GM18499 (cell line): ENCODE results near the gene RNF207.

Source experiments
- ATAC-seq: cut with Tn5 transposase; IDR thresholded peaks from one replicate; pipeline ENCODE4 v1.9.1; 2021; ENCODE audit warnings: moderate number of reproducible peaks; ENCODE audit not compliant: insufficient read depth, unreplicated experiment

The RNF207 gene, protein sequence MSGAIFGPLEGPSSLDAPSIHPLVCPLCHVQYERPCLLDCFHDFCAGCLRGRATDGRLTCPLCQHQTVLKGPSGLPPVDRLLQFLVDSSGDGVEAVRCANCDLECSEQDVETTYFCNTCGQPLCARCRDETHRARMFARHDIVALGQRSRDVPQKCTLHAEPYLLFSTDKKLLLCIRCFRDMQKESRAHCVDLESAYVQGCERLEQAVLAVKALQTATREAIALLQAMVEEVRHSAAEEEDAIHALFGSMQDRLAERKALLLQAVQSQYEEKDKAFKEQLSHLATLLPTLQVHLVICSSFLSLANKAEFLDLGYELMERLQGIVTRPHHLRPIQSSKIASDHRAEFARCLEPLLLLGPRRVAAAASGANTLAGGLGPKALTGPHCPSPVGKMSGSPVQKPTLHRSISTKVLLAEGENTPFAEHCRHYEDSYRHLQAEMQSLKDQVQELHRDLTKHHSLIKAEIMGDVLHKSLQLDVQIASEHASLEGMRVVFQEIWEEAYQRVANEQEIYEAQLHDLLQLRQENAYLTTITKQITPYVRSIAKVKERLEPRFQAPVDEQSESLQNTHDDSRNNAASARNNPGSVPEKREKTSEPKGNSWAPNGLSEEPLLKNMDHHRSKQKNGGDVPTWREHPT

DNA sequence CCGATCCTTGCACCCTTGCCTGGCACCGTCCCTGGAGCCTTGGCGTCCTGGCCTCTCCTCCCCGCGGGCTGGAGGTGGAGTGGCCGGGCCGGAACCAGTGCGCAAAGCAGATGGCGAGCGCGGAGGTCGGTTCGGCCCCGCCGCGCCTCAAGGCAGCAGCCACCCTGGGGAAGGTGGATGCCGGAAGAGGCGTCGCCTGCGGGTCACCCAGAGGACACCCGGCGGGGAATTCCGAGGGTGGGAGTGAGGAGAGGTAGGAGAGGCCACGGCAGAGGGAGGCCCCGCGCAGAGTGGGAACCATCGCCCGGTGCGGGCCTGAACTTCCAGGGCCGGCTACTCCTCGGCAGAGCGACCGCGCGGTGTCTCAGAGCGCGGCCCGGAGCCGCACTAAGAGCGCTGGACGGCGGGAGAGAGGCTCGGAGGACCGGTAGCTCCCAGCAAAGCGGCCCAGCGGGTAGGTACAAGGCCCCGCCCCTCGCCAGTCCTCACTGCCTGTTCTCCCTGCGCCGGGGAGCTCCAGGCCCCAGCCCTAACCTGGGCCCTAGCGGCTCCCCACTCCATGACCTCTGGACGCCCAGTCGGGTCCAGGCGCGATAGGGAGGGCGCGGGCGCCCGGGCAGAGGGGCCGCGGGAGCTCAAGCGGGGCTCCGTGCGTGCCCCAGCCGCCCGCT is at the start of gene RNF207:
RNF207 (plus strand) TSS at position 271 of the 671 bp plus-strand sequence. CDS start 417 bp downstream, outside the sequence.
- no peak for ATAC-seq

DNA sequence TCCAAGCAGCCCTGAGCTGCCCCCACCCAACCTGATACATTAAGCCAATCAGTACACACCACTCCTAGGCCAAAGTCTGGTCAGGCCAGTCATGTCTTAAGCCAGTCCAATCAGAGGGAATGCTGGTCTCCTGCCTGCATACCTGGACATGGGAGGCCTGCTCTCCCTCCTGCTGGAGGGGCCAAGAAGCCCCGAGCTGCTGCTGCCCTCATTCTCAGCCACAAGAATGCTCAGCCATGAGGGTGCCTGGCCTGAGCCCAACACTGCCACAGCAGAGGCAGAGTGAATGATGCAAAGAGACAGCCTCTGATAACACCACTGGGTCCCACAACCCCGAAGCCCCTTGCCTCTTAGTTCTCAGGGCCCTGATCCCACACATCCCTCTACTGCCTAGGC is 48.8 kb upstream of the RNF207 start:
- no peak for ATAC-seq

DNA sequence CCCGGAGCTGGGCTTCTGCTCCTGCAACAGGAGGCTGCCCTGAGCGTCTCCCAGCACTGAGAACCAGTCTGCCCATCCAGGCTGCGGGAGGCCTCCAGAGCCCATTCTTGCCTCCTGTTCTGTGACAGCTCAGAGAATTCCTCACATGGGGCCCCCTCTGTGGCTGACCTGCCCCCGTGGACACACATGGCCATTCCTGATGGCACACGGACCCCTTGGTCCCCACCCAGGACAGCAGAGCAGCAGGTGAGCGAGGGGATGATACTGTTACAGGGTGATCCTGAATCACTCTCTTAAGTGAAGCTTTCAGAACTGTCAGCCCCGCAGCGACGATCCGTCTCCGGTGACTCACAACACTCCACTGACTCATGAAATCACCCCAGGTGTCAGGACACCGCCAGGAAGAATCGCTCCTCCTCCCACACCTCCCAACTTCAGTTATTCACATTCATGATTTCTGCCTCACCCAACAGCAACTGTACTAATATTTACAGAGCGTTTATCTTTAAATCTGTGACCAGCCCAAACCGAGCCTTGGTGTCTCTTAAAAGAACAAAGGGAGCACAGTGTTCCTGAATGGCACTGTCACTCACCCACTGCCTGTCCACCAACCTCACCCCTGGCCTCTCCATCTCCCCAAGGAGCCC is 48.3 kb upstream of the RNF207 start:
- no peak for ATAC-seq

DNA sequence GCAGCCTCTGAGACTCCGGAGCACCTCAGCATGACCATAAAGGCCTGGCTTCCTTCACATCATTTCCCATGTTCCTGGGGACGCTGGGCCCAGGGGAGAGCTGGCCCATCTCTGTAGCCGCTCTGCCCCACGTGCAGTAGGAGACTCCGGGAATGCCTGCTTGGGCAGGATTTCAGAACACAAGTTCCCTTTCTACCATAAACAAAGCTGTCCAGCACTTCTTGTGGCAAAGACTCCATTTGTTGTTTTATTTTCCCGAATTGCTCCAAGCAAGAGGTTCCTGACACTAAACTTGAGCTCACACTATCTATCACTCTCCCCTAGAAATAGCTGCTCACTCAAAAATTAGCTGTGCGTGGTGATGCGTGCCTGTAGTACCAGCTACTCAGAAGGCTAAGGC is 47.7 kb upstream of the RNF207 start:
- ATAC-seq, result no peak

DNA sequence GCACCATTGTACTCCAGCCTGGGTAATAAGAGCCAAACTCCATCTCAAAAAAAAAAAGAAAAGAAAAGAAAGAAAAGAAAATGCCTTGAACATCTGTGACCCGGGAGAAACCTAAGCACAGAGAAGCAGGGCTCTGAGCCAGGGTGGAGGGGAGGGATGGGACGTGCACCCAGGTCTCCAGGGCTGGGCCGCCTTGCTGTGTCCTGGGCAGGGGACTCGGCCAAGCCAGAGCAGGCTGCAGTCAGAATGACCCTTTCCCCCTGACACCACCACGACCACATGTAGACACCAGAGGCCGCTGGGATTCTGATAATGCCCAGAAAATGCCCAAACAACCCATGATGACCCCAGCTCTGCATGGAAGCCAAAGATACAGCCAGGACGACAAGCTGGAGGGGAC is 43.6 kb upstream of the RNF207 start:
- ATAC-seq, result no peak

DNA sequence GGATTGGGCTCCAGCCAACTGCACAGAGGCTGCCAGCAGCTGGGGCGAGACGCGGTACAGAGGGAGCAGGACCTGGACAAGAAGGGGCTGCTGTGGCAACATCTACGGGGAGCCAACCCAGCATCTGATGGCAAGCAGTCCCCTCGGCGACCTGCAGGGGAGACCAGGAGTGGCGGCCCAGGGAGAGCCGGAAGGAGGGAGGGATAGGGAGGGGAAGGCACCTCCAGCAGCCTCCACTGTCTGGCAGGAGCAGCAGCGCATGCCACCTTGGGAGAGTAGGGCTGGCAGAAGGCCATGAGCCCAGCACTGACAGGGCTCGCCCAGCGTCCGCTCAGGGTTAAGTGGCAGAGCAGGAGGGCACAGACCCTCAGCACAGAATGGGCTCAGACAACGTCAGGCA is 43.1 kb upstream of the RNF207 start:
- no peak for ATAC-seq

DNA sequence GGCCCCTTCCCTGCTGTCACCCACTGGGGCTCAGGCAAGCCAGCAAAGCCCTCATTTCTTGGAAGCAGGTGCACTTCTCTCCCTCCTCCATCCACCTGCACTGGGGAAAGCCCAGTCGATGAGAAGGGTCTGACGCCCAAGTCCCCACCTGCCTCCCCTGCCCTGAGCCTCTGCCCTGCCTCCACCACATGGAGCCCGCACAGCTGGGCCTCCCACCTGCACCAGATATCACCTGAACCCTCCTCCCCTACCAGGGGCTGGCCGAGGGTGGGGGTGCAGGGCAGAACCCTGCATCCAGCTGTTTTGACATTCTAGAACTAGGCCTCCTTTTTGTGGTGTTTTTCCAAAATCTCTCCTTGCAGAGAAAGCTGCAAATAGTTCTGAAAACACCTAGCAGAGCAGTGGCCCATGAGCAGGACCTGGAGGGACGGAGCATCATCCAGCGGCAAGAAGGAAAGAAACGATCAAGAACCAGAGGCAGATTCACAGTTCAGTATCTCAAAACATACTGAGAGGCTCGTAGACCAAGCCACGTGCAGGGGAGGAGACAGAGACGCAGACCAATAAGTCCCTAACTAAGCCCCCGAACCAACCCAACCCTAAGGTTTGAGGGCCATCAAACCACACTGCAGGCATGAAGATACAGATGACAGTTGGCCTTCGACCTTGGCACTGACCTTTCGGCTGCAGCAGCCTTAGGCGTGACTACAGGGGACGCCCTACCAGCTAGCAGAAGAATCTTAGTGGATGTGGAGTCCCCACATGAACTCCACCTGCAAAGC is 42.5 kb upstream of the RNF207 start:
- no peak for ATAC-seq

DNA sequence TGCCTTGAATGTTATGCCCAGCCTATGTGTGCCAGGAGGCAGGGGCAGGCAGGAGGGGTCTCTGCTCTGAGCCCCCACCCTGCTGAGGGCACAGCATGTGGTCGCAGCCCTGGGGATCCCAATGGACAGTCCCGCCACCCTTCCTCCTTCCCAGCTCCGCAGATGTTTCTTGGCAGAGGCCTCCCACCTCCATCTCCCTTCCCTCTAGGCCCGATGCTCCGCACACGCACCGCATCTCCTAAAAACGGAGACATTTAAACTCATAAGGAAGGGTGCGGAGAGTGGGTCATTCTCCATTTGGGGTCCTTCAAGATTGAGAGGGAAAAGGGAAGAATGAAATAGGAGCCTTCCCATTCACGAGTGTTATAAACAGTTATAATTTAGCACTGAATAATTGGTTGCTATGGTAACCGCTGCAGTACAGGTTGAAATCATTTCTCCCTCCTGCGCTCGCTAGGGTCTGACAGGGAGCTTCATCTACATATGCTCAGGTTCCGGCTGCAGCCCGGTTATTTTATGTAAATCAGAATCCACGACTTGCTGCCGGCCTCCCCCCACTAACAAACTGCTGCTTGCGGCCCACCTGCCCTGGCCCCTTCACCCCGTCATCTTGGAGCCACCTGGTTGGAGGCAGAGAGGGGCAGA is 41.8 kb upstream of the RNF207 start:
- ATAC-seq, result no peak

DNA sequence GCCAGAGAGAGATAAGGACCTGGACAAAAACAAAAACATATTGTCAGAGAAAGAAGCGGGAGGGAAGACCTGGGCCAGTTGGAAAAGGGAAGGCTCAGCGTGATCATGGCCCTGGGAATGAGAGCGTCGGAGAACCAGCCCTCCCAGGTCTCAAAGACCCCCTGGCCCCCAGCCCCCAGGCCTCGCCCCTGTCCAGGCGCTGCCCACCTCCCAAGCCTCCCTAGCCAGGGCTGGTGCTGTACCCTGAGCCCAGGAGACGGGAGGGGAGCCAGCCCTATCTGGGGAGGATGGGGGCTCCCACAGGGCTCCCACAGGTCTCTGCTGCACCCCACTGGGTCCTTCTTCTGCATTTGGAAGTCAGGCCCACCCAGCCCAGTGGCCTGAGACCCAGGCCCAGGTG is 40.9 kb upstream of the RNF207 start:
- ATAC-seq, result no peak

DNA sequence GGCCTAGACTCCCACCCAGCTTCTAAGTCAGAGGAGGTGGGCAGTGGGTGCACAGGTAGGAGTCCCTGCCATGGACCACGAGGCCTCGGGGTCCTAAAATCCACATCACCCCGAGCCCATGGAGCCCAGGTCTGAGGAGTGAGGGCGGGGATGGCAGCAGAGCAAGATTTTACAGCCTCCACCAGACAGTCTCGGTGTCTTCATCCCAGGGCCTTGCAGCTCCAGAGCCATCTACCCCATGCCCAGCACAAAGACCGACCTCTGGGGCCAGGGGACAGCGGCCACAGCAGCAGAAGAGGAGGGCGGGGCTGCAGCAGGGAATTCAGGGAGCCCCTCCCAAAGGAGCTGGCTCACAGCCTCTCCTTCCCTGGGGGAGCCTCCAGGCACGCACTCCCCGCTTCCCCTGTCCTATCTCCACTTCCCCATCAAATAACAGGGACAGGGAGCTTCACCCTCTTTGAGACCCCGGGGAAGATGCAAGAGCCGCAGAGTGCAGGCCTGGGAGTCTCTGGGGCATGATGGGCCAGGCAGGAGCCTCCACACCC is 40.4 kb upstream of the RNF207 start:
- ATAC-seq, result no peak

DNA sequence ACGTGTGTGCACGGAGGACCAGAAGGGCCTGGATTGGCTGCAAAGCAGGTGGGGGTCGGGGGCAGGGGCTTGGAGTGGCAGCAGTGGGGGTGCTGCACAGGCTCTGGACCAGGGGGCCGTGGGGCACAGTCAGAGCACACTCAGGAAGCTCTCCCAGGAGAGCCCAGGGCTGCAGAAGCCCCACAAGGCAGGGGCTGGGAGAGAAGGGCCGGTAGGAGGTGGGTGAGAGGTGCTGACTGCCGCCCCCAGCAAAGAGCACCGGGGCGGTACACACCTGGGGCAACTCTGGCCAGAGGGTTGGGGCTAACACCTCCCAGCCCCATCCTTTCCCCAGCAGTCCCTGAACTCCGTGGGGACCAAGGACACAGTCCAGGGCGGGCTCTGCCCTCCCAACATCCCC is 39.7 kb upstream of the RNF207 start:
- no peak for ATAC-seq

DNA sequence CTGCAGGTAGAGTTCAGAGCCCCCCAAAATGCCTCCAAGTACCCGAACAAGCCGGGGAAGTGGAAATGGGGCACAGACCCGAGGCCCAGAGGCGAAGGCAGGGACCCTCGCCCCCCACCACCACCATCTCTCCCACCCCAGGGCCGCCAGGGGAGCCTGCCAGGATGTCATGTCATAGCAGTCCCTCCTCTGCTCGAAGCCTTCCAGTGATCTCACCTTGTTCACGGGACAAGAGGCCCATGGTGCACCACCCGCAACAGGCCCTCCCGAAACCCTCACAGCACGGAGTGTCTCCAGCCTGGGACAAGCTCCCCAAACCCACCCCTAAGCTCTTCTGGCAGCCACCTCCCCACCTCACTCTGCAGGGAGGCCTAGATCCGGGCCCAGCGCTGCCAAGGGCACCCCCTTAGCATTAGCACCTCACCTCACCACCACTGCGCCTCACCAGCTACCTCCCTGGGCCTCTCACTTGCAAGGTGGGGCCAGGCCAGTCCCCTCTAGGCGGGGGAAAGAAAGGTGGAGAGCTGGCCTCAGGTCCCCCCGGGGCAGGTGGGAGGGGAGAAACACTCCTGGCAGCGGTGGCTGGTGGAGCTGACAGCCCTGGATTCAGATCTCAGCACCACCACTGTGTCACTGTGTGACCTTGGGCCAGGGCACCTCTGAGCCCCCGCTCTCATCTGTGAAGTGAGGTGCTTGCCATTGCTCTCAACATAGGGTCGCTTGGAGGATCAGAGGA is 39.1 kb upstream of the RNF207 start:
- no peak for ATAC-seq

DNA sequence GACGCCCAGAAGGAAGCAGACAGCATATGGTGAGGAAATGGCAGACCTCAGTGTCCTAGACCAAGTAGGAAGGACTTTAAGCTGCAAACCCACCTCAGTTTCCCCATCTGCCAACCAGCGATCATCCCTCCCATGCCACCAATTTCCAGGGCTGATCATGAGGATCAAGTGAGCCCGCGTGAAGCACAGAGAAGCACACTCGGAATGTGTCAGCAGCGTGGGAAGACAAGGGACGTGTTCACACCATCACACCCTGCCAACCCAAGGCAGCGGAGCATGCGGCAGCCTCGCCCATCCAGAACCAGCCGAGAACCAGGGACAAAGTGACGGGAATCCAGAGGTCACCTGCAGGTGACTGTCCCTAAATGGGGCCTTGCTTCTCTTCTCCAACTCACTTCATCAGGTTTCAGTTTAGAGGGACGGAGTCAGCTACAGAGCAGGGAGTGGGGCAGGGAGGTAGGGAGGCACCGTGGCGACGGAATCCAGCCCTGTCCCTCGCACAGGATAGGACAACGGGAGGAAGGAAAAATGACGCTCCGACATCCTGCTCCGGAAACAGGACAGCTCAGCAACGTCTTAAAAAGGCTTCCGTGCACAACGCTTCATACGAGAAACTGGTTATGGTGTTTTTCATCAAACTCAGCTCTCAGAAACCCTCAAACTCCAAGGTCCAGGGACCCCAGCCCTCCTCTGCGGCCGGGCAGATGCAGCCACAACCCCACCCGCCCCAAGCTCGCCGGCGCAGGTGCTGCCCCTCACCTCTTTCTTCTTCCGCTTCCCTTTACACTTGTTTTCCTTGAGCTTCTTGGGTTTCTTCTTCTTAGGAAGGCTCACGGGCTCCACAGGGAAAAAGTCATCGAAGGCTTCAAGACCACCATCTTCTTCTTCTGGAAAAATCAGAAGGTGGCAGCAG is 38.3 kb upstream of the RNF207 start:
- no peak for ATAC-seq

DNA sequence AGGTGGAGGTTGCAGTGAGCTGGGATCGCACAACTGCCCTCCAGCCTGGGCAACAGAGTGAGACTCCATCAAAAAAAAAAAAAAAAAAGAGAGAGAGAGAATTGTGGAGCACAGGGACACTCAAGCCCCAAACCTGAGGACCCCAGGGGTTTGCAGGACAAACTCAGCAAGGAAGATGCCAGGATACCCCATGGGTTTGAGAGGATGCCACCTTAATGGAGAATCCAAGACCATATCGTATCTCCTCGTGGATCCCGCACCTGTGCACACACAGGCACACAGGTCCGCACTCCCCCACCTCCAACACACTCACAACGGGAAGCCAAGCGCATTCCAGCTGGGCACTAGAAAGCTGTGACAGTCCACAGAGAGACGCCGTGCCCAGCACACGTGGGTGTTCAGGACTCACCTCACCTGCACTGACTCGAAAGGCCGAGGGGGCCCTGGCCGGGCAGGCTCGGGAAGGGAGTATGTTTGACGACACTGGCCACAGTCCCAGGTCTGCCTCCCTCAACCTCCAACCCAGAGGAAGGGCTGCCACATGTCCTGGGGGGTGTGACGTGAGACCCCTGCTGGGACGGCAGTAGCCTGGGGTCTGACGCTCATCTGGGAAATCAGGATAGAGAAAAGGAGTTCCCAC is 36.9 kb upstream of the RNF207 start:
- ATAC-seq, result no peak

DNA sequence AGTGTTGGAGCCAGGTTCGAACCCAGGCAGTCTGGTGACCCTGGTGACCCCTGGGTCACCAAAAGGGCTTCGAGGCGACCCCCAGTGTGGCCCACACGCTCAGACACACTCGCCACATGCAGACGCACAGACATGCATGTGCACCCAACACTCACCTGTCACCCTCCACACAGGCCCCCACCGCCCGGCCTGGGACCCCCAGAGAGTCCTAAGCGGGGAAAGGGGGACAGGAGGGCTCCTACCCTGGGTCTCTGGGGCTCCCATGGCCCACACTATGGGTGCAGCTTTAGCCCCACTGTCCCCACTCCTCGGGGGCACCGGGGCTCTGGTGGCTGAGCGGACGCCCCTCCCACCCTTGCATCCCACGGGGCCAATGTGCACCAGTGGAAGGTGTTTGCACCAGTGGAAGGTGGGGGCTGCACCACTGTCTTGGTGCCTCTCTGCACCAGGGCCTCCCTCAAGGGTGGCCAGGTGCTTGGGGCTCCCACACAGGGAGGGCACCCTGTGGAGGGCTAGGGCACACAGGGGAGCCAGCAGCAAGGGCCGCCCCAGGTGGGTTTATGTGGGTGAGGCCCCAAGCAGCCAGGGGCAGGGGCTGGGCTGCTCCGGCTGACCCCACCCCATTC is 35.7 kb upstream of the RNF207 start:
- no peak for ATAC-seq

DNA sequence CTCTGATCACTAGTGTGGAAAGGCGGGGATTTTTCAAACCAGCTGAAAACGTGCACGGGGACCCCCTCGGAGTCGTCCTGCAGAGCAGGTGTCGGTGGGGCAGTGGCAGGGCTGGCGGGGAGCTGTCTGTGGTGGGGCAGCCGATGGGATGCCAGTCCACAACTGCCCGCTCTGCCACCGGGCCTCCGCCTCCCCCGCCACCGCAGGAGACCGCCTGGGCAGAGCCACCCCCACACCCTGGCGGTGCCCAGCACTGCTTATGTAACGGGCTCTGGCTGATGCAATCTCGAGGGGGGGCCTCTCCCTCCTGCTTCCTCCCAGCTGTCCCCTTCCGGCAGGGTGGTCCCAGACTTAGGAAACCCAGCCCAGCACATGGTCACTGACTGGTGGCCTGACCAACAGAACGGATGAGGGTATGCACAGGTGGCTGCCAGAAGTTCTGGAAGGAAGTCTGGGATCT is 35.1 kb upstream of the RNF207 start:
- ATAC-seq, result no peak
